H1 (cell line): Measurements from ENCODE around the gene CAMK2B. TPM values are rescaled to one million over a fixed set of nuclear protein-coding genes. Genes with fewer than 3 reads are reported as not detected.

Experiments
- CTCF ChIA-PET: fragments of 300-600 bp; sonication (Branson Sonifier 250); formaldehyde crosslinking; loops from one replicate; lab custom pipeline; 2021; ENCODE audit not compliant: partially characterized antibody; lab: Charles Lee
- POLR2A ChIA-PET: fragments of 300-600 bp; sonication (Branson Sonifier 250); formaldehyde crosslinking; loops from one replicate; lab custom pipeline; 2021; ENCODE audit warnings: inconsistent platforms; ENCODE audit not compliant: partially characterized antibody; lab: Charles Lee
- DNase-seq, 2 experiments: peaks; one replicate each; pipeline versions ENCODE4 v3.0.0 to v3.0.0-alpha.2; 2010 to 2022; ENCODE audit warnings: low spot score in 2 of 2, low read depth in 1 of 2, mixed read lengths in 1 of 2
- FAIRE-seq: peaks from 2 replicates; lab custom pipeline; 2011; peaks lifted over from hg19 to GRCh38; lab: Jason Lieb, UNC
- H2AFZ ChIP-seq: 2 replicates; pipeline ENCODE4 v1.8.1; 2012; ENCODE audit warnings: low read length, inconsistent platforms
- H2AK5ac ChIP-seq: 2 replicates; pipeline ENCODE4 v1.6.1; 2013; ENCODE audit warnings: low read depth, low read length
- H2BK120ac ChIP-seq: replicated peaks from 2 replicates; pipeline ENCODE3; 2013; ENCODE audit warnings: low read depth, low read length, inconsistent platforms
- H2BK12ac ChIP-seq: 2 replicates; pipeline ENCODE4 v1.6.1; 2013; ENCODE audit warnings: low read depth, low read length
- H2BK15ac ChIP-seq: 2 replicates; pipeline ENCODE4 v1.6.1; 2013; ENCODE audit warnings: low read length
- H2BK20ac ChIP-seq: 2 replicates; pipeline ENCODE4 v1.6.1; 2013; ENCODE audit warnings: low read length
- H2BK5ac ChIP-seq: 2 replicates; pipeline ENCODE4 v1.6.1; 2013; ENCODE audit warnings: low read depth, low read length
- H3K14ac ChIP-seq: 2 replicates; pipeline ENCODE4 v1.6.1; 2013; ENCODE audit warnings: inconsistent platforms; ENCODE audit not compliant: insufficient read length
- H3K18ac ChIP-seq: 2 replicates; pipeline ENCODE4 v1.6.1; 2013; ENCODE audit warnings: low read length; ENCODE audit errors: extremely low read depth
- H3K23ac ChIP-seq: 2 replicates; pipeline ENCODE4 v1.6.1; 2013; ENCODE audit warnings: inconsistent platforms; ENCODE audit not compliant: insufficient read length
- H3K23me2 ChIP-seq: 2 replicates; pipeline ENCODE4 v1.6.1; 2013; ENCODE audit warnings: low read depth, low read length
- H3K27ac ChIP-seq: 2 replicates; pipeline ENCODE4 v1.6.1; 2011; ENCODE audit warnings: low read depth, low read length, inconsistent platforms
- H3K27me3 ChIP-seq, 4 experiments: replicated peaks in 1 of 4; 1 replicate in 1 of 4; 2 replicates in 3 of 4; pipeline versions ENCODE4 v1.6.1 to v1.8.1; 2011 to 2013; ENCODE audit warnings: low read length in 3 of 4, mild to moderate bottlenecking in 3 of 4, inconsistent platforms in 2 of 4, mixed read lengths in 2 of 4, moderate library complexity in 1 of 4; ENCODE audit not compliant: control insufficient read depth in 3 of 4, insufficient read depth in 3 of 4; ENCODE audit errors: extremely low read depth in 1 of 4
- H3K36me3 ChIP-seq, 4 experiments: 2 replicates each; pipeline versions ENCODE4 v1.6.1 to v1.8.1; 2011 to 2013; ENCODE audit warnings: mild to moderate bottlenecking in 4 of 4, low read length in 3 of 4, moderate library complexity in 2 of 4, control low read depth in 1 of 4, inconsistent platforms in 1 of 4; ENCODE audit not compliant: insufficient read depth in 4 of 4, control insufficient read depth in 2 of 4
- H3K4ac ChIP-seq: replicated peaks from 2 replicates; pipeline ENCODE3; 2013; ENCODE audit warnings: low read length, low read depth, mixed read lengths, inconsistent platforms; ENCODE audit not compliant: insufficient read length
- H3K4me1 ChIP-seq, 4 experiments: replicated peaks in 1 of 4; 1 replicate in 1 of 4; 2 replicates in 3 of 4; pipeline versions ENCODE4 v1.6.1 to v1.8.1; 2011 to 2013; ENCODE audit warnings: low read length in 3 of 4, inconsistent platforms in 2 of 4, mixed read lengths in 1 of 4; ENCODE audit not compliant: insufficient read depth in 4 of 4, control insufficient read depth in 3 of 4
- H3K4me2 ChIP-seq, 2 experiments: 2 replicates each; pipeline versions ENCODE4 v1.6.1 to v1.8.1; 2011 to 2013; ENCODE audit warnings: low read depth in 2 of 2, low read length in 2 of 2, control low read depth in 1 of 2, inconsistent platforms in 1 of 2, mild to moderate bottlenecking in 1 of 2; ENCODE audit not compliant: insufficient read depth in 1 of 2
- H3K4me3 ChIP-seq, 4 experiments: fragments of 200-600, 300-600 bp in 1 of 4; sonication (generic), shearing (Covaris generic), sonication (Bioruptor Twin) in 1 of 4; 2 replicates each; pipeline versions ENCODE4 v1.5.1 to v1.8.1; 2011 to 2016; ENCODE audit warnings: low read length in 4 of 4, low read depth in 3 of 4, control low read depth in 2 of 4, inconsistent platforms in 2 of 4, mild to moderate bottlenecking in 2 of 4, mixed read lengths in 1 of 4, moderate library complexity in 1 of 4; ENCODE audit not compliant: insufficient read depth in 2 of 4; ENCODE audit errors: extremely low read depth in 1 of 4
- H3K56ac ChIP-seq: replicated peaks from 2 replicates; pipeline ENCODE3; 2013; ENCODE audit warnings: low read depth, mild to moderate bottlenecking, mixed read lengths, low read length, inconsistent platforms; ENCODE audit not compliant: insufficient read length
- H3K79me1 ChIP-seq: 2 replicates; pipeline ENCODE4 v1.6.1; 2013; ENCODE audit warnings: low read depth, low read length, control low read depth
- H3K79me2 ChIP-seq, 2 experiments: 2 replicates each; pipeline versions ENCODE4 v1.6.1 to v1.8.1; 2012 to 2013; ENCODE audit warnings: low read length in 2 of 2, mild to moderate bottlenecking in 2 of 2, inconsistent platforms in 1 of 2; ENCODE audit not compliant: insufficient read depth in 2 of 2, control insufficient read depth in 1 of 2
- H3K9ac ChIP-seq, 4 experiments: replicated peaks in 1 of 4; 1 replicate in 1 of 4; 2 replicates in 3 of 4; pipeline versions ENCODE4 v1.6.1 to v1.8.1; 2011 to 2013; ENCODE audit warnings: low read depth in 3 of 4, low read length in 3 of 4, control low read depth in 2 of 4, mild to moderate bottlenecking in 2 of 4, moderate library complexity in 2 of 4, inconsistent platforms in 1 of 4; ENCODE audit errors: extremely low read depth in 1 of 4
- H3K9me3 ChIP-seq, 2 experiments: 2 replicates each; pipeline versions ENCODE4 v1.6.1 to v1.8.1; 2012 to 2013; ENCODE audit warnings: mild to moderate bottlenecking in 2 of 2, moderate library complexity in 2 of 2, control low read depth in 1 of 2, inconsistent platforms in 1 of 2, low read depth in 1 of 2, low read length in 1 of 2, mixed read lengths in 1 of 2; ENCODE audit not compliant: insufficient read depth in 2 of 2
- H4K20me1 ChIP-seq, 2 experiments: replicated peaks in 1 of 2; 2 replicates each; pipeline versions ENCODE3 to v1.8.1; 2011 to 2013; ENCODE audit warnings: inconsistent platforms in 2 of 2, low read length in 2 of 2, mild to moderate bottlenecking in 1 of 2; ENCODE audit not compliant: insufficient read depth in 2 of 2, control insufficient read depth in 1 of 2
- H4K5ac ChIP-seq: 2 replicates; pipeline ENCODE4 v1.6.1; 2013; ENCODE audit warnings: low read length, low read depth, mixed read lengths, inconsistent platforms; ENCODE audit not compliant: insufficient read length
- H4K8ac ChIP-seq: 2 replicates; pipeline ENCODE4 v1.8.0; 2013; ENCODE audit warnings: mild to moderate bottlenecking, moderate library complexity, low read length, inconsistent platforms; ENCODE audit not compliant: insufficient read depth; ENCODE audit errors: extremely low read depth
- H4K91ac ChIP-seq: replicated peaks from 2 replicates; pipeline ENCODE3; 2013; ENCODE audit warnings: low read length, mixed read lengths, inconsistent platforms; ENCODE audit not compliant: insufficient read length
- BACH1 ChIP-seq: IDR thresholded peaks from 2 replicates; pipeline ENCODE4 v1.6.1; 2012; ENCODE audit warnings: low read length, improper control_type of control experiment
- CREB1 ChIP-seq: IDR thresholded peaks from 2 replicates; pipeline ENCODE4 v1.6.1; 2012; ENCODE audit warnings: inconsistent platforms
- EZH2 ChIP-seq: fragments of 200-600 bp; sonication (generic); IDR thresholded peaks from 2 replicates; pipeline ENCODE4 v1.7.1; 2012; ENCODE audit warnings: low read depth, mild to moderate bottlenecking, moderate library complexity, low read length, inconsistent platforms; ENCODE audit not compliant: severe bottlenecking
- FOSL1 ChIP-seq: IDR thresholded peaks from 2 replicates; pipeline ENCODE4 v1.6.1; 2011; ENCODE audit warnings: mild to moderate bottlenecking, low read depth, low read length, moderate library complexity; ENCODE audit not compliant: insufficient read depth
- MAFK ChIP-seq: IDR thresholded peaks from 2 replicates; pipeline ENCODE4 v1.6.1; 2012; ENCODE audit warnings: low read depth, mild to moderate bottlenecking, improper control_type of control experiment, low read length
- RNF2 ChIP-seq: fragments of 200-900, 300-1000 bp; sonication (generic); IDR thresholded peaks from 2 replicates; pipeline ENCODE4 v1.7.1; 2016; ENCODE audit warnings: borderline replicate concordance, low read depth, mild to moderate bottlenecking, antibody characterized with exemption, low read length; ENCODE audit not compliant: poor library complexity, severe bottlenecking; ENCODE audit errors: missing control alignments
- SIN3A ChIP-seq, 2 experiments: IDR thresholded peaks in 1 of 2; conservative IDR thresholded peaks in 1 of 2; 2 replicates each; pipeline ENCODE4 v1.6.1; 2011 to 2012; ENCODE audit warnings: low read length in 2 of 2, improper control_type of control experiment in 1 of 2, low read depth in 1 of 2, mild to moderate bottlenecking in 1 of 2
- SRF ChIP-seq: IDR thresholded peaks from 2 replicates; pipeline ENCODE4 v1.6.1; 2011; ENCODE audit warnings: mild to moderate bottlenecking, low read depth, low read length, moderate library complexity
- TEAD4 ChIP-seq: IDR thresholded peaks from 2 replicates; pipeline ENCODE4 v1.6.1; 2012; ENCODE audit warnings: low read depth, low read length, inconsistent platforms, mixed read lengths
- WGBS, 2 experiments: shearing (Covaris generic) in 1 of 2; methylation state at CpG; one replicate each; pipeline versions ENCODE4 v1.1.6 to v1.1.7; 2013 to 2015; ENCODE audit warnings: low lambda C conversion rate in 2 of 2, mixed read lengths in 2 of 2, inconsistent platforms in 1 of 2, low coverage in 1 of 2, missing lambda C conversion rate in 1 of 2; ENCODE audit not compliant: insufficient replicate concordance in 2 of 2, insufficient coverage in 1 of 2, insufficient read length in 1 of 2; ENCODE audit errors: extremely low coverage in 1 of 2, missing lambda C conversion rate in 1 of 2; 5-methylcytosine and 5-hydroxymethylcytosine counted together
- polyA plus RNA-seq, 7 experiments: library from polyadenylated mRNA; depleted of rRNA in 3 of 7; stranded (reverse) in 5 of 7; unstranded in 2 of 7; fragments of >200 nt in 5 of 7; fragments of 200-250 nt in 2 of 7; gene quantifications; 1 replicate in 5 of 7; 2 replicates in 1 of 7; 4 replicates in 1 of 7; pipeline versions ENCODE4 v1.2.1 to v1.2.3, GENCODE V29; 2011 to 2013; ENCODE audit warnings: missing spikeins in 2 of 7, mixed read lengths in 2 of 7
- total RNA-seq: library from RNA; stranded (reverse); fragmentation: NEBNext Ultra II Directional; extraction: Animal tissue kit (Norgen Biotek cat#: 25700); gene quantifications from 2 replicates; pipeline ENCODE4 v1.2.1, GENCODE V29; 2021
- TF ChIP-seq, protein P1 (sequence below): IDR thresholded peaks from 2 replicates; pipeline ENCODE4 v1.6.1; 2011; ENCODE audit warnings: low read depth, mild to moderate bottlenecking, low read length; ENCODE audit not compliant: insufficient read depth

CAMK2B gene
- total and polyA plus RNA-seq, 2 of the 8 experiments (the other 6 are each of a cell fraction or from before 2014, with no cell fraction given) = 0.05 to 0.15 TPM

DNA sequence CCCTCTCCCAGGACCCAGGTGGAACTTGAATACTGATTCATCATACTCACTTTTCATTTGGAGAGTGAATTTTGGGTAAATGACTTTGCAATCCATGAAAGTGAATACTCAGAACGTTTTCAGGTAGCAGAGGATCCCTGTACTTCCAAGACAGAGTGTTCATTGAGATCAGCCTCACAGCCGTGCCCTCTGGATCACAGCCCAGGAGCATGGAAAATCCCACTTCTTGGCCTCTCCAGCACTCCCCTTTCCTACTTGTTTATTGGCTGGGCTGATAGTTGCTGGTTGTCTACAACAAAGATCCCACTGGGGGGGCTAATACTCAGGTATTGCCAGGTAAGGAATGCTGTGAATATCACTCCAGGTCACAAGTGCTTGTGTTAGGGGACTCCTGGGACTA is 142.0 kb downstream of the CAMK2B start:
- TF ChIP-seq CREB1 (no peak), BACH1 (no peak), SIN3A (conservative IDR thresholded peaks at IDR 0.05 in 1 of 2, IDR thresholded peaks at IDR 0.05 in 1 of 2; ENCODE audit: low read depth in 1 of 2, low read length in 2 of 2) (no peak), EZH2 (no peak), FOSL1 (no peak), SRF (no peak), TEAD4 (no peak), RNF2 (no peak), MAFK (no peak)
- TF ChIP-seq, protein P1, sequence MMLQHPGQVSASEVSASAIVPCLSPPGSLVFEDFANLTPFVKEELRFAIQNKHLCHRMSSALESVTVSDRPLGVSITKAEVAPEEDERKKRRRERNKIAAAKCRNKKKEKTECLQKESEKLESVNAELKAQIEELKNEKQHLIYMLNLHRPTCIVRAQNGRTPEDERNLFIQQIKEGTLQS = no peak
- TF ChIP-seq, all 59 proteins: peak for 0
- Histone ChIP-seq H3K9me3 (peaks cover 10 to 12% of the 10 kb centered on the region in 2 experiments; a peak in 2 of 4 replicates), H3K56ac (no peak overlapping the region), H3K4me2 (no peak overlapping the region), H2AK5ac (no peak overlapping the region), H2BK20ac (no peak overlapping the region), H2AFZ (no peak overlapping the region), H3K79me1 (no peaks in the 10 kb centered on the region), H3K23me2 (no peaks in the 10 kb centered on the region), H3K27ac (no peak overlapping the region), H4K5ac (no peak overlapping the region), H4K91ac (no peak overlapping the region), H3K27me3 (no peaks in the 10 kb centered on the region; a peak in 3 of 7 replicates), H2BK12ac (no peak overlapping the region), H3K4me1 (peaks cover 0 to 4% (median 2%) of the 10 kb centered on the region in 4 experiments; a peak in 5 of 7 replicates), H4K8ac (no peak overlapping the region), H3K23ac (no peak overlapping the region), H3K79me2 (no peaks in the 10 kb centered on the region), H4K20me1 (no peaks in the 10 kb centered on the region), H2BK15ac (no peak overlapping the region), H3K18ac (no peak overlapping the region), H3K4me3 (no peak overlapping the region), H2BK5ac (no peak overlapping the region), H3K36me3 (no peaks in the 10 kb centered on the region), H2BK120ac (no peak overlapping the region), H3K9ac (no peak overlapping the region), H3K4ac (no peak overlapping the region), H3K14ac (no peak overlapping the region)
- FAIRE-seq (no peak), DNase-seq (no peak)
- ChIA-PET CTCF (interaction anchor here (1.4 kb wide), 1 partner anchor 115 kb away, joined by 3 read pairs; no protein-coding TSS in a partner anchor), POLR2A (no interaction called here)
- WGBS, 2 experiments = 77% methylated on average over 2 of the region's 2 CpGs; no CpG with 5 or more reads in 1 of the 2 experiments
